HG03139 (cell line): ENCODE data around the gene PPP1R12A.

Source experiments
- ATAC-seq: cut with Tn5 transposase; IDR thresholded peaks from one replicate; pipeline ENCODE4 v1.9.1; 2021; ENCODE audit not compliant: unreplicated experiment

Gene PPP1R12A

GRCh38 chr12:79935624-79936345, 888 bp upstream of the PPP1R12A start:
- peak; percentile 14 for ATAC-seq

GRCh38 chr12:79934281-79935020, 446 bp downstream of the PPP1R12A start:
- ATAC-seq = peak; percentile 17

- ATAC-seq = no peak
Observed at GRCh38 chr12:79933532-79934264, 1.2 kb downstream of the PPP1R12A start.

- no peak for ATAC-seq
Observed at GRCh38 chr12:79933043-79933442, 1.9 kb downstream of the PPP1R12A start.

- ATAC-seq = no peak
Observed at GRCh38 chr12:79932357-79932756, 2.5 kb downstream of the PPP1R12A start.

- ATAC-seq = no peak
Observed at GRCh38 chr12:79929065-79929464, 5.8 kb downstream of the PPP1R12A start.

GRCh38 chr12:79927772-79928474, 7.0 kb downstream of the PPP1R12A start:
- ATAC-seq = peak; percentile 98

- no peak for ATAC-seq
Observed at GRCh38 chr12:79926951-79927350, 7.9 kb downstream of the PPP1R12A start.

GRCh38 chr12:79925492-79925891, 9.4 kb downstream of the PPP1R12A start:
- no peak for ATAC-seq

- no peak for ATAC-seq
Observed at GRCh38 chr12:79921786-79922185, 13.1 kb downstream of the PPP1R12A start.

- no peak for ATAC-seq
Observed at GRCh38 chr12:79920421-79921238, 14.3 kb downstream of the PPP1R12A start.

GRCh38 chr12:79919762-79920161, 15.1 kb downstream of the PPP1R12A start:
- ATAC-seq = no peak

- ATAC-seq = no peak
Observed at GRCh38 chr12:79916826-79917225, 18.1 kb downstream of the PPP1R12A start.

GRCh38 chr12:79911889-79912656, 22.8 kb downstream of the PPP1R12A start:
- ATAC-seq = no peak

- no peak for ATAC-seq
Observed at GRCh38 chr12:79908366-79908765, 26.5 kb downstream of the PPP1R12A start.

GRCh38 chr12:79901506-79901905, 33.4 kb downstream of the PPP1R12A start:
- no peak for ATAC-seq

- ATAC-seq = no peak
Observed at GRCh38 chr12:79900951-79901350, 33.9 kb downstream of the PPP1R12A start.

GRCh38 chr12:79900199-79900598, 34.7 kb downstream of the PPP1R12A start:
- no peak for ATAC-seq

- ATAC-seq = no peak
Observed at GRCh38 chr12:79897617-79898016, 37.3 kb downstream of the PPP1R12A start.

- no peak for ATAC-seq
Observed at GRCh38 chr12:79895804-79896203, 39.1 kb downstream of the PPP1R12A start.
